ELR (cell line): ENCODE data around the gene STX12.
"Not testable (repeated sequence)": the region's sequence is repeated elsewhere in the genome, so short reads cannot be mapped to it uniquely, and the experiment has no call there.

Experiments used
- DNase-seq: peaks from one replicate; pipeline ENCODE4 v3.0.0-alpha.2; 2015; ENCODE audit warnings: low read depth

The STX12 gene

GRCh38 chr1:27775336-27775735 is 2.3 kb downstream of the STX12 start:
- peak; percentile 5 for DNase-seq

- not testable (repeated sequence) for DNase-seq
Observed at GRCh38 chr1:27776276-27776675, 3.3 kb downstream of the STX12 start.

- DNase-seq = no peak
Observed at GRCh38 chr1:27778056-27778455, 5.0 kb downstream of the STX12 start.

- DNase-seq = no peak
Observed at GRCh38 chr1:27779122-27779521, 6.1 kb downstream of the STX12 start.

- no peak for DNase-seq
Observed at GRCh38 chr1:27782950-27783349, 9.9 kb downstream of the STX12 start.

- DNase-seq = no peak
Observed at GRCh38 chr1:27784700-27785099, 11.7 kb downstream of the STX12 start.

- peak; percentile 33 for DNase-seq
Observed at GRCh38 chr1:27785781-27786455, 12.9 kb downstream of the STX12 start.

GRCh38 chr1:27787895-27788294 is 14.9 kb downstream of the STX12 start:
- peak; percentile 10 for DNase-seq

- DNase-seq = peak; percentile 25
Observed at GRCh38 chr1:27789540-27790041, 16.6 kb downstream of the STX12 start.

- not testable (repeated sequence) for DNase-seq
Observed at GRCh38 chr1:27790270-27790669, 17.3 kb downstream of the STX12 start.

- DNase-seq = peak; percentile 28
Observed at GRCh38 chr1:27795601-27796000, 22.6 kb downstream of the STX12 start.

- DNase-seq = no peak
Observed at GRCh38 chr1:27804791-27805190, 31.8 kb downstream of the STX12 start.

GRCh38 chr1:27806758-27807157 is 33.7 kb downstream of the STX12 start:
- DNase-seq = no peak

GRCh38 chr1:27807385-27807784 is 34.4 kb downstream of the STX12 start:
- no peak for DNase-seq

- not testable (repeated sequence) for DNase-seq
Observed at GRCh38 chr1:27808131-27808530, 35.1 kb downstream of the STX12 start.

- no peak for DNase-seq
Observed at GRCh38 chr1:27809883-27810282, 36.9 kb downstream of the STX12 start.

GRCh38 chr1:27811741-27812500 is 38.9 kb downstream of the STX12 start:
- DNase-seq = no peak

GRCh38 chr1:27816921-27817630 is 44.1 kb downstream of the STX12 start:
- DNase-seq = no peak

- no peak for DNase-seq
Observed at GRCh38 chr1:27821761-27822315, 48.8 kb downstream of the STX12 start.

GRCh38 chr1:27823784-27824183 is 50.8 kb downstream of the STX12 start:
- no peak for DNase-seq

- DNase-seq = no peak
Observed at GRCh38 chr1:27824411-27824810, 51.4 kb downstream of the STX12 start.

- not testable (repeated sequence) for DNase-seq
Observed at GRCh38 chr1:27829339-27829960, 56.4 kb downstream of the STX12 start.
